Hepatocyte (in vitro differentiated cells): ENCODE results near the gene GULP1. TPM values are rescaled to one million over a fixed set of nuclear protein-coding genes. Genes with fewer than 3 reads are reported as not detected.

Source experiments
- DNase-seq: peaks from one replicate; pipeline ENCODE4 v3.0.0-alpha.2; 2016; ENCODE audit warnings: low spot score
- H2AFZ ChIP-seq: fragments of 200-600 bp; sonication (generic); 2 replicates; pipeline ENCODE4 v1.6.0; 2016; ENCODE audit warnings: antibody characterized with exemption, mild to moderate bottlenecking
- H3K27ac ChIP-seq: fragments of 200-600 bp; sonication (generic); 2 replicates; pipeline ENCODE4 v1.5.1; 2016; ENCODE audit warnings: mild to moderate bottlenecking
- H3K27me3 ChIP-seq: fragments of 200-600 bp; sonication (generic); 2 replicates; pipeline ENCODE4 v1.6.1; 2016
- H3K36me3 ChIP-seq: fragments of 200-600 bp; sonication (generic); replicated peaks from 2 replicates; pipeline ENCODE4 v1.5.1; 2016; ENCODE audit warnings: low read depth; ENCODE audit not compliant: insufficient read depth
- H3K4me1 ChIP-seq: fragments of 200-600 bp; sonication (generic); 2 replicates; pipeline ENCODE4 v1.5.1; 2016; ENCODE audit warnings: mild to moderate bottlenecking, moderate library complexity; ENCODE audit not compliant: insufficient read depth
- H3K4me2 ChIP-seq: fragments of 200-600 bp; sonication (generic); 2 replicates; pipeline ENCODE4 v1.6.0; 2016
- H3K4me3 ChIP-seq: fragments of 200-600 bp; sonication (generic); 2 replicates; pipeline ENCODE4 v1.5.1; 2016; ENCODE audit warnings: mild to moderate bottlenecking
- H3K79me2 ChIP-seq: fragments of 200-600 bp; sonication (generic); 2 replicates; pipeline ENCODE4 v1.6.0; 2017; ENCODE audit warnings: mild to moderate bottlenecking
- H3K9me2 ChIP-seq: fragments of 200-600 bp; sonication (generic); replicated peaks from 2 replicates; pipeline ENCODE4 v1.6.0; 2017; ENCODE audit warnings: mild to moderate bottlenecking; ENCODE audit not compliant: insufficient read depth
- H3K9me3 ChIP-seq: fragments of 200-600 bp; sonication (generic); 2 replicates; pipeline ENCODE4 v1.5.1; 2016; ENCODE audit warnings: low read depth, mild to moderate bottlenecking
- H4K20me1 ChIP-seq: fragments of 200-600 bp; sonication (generic); 2 replicates; pipeline ENCODE4 v1.6.0; 2016; ENCODE audit warnings: mild to moderate bottlenecking; ENCODE audit not compliant: insufficient read depth, poor library complexity, severe bottlenecking
- CTCF ChIP-seq: fragments of 200-600 bp; sonication (generic); IDR thresholded peaks from 2 replicates; pipeline ENCODE4 v1.5.1; 2016; ENCODE audit warnings: antibody characterized with exemption, mild to moderate bottlenecking; ENCODE audit not compliant: poor library complexity
- EZH2 ChIP-seq: fragments of 200-600 bp; sonication (generic); IDR thresholded peaks from 2 replicates; pipeline ENCODE4 v1.6.1; 2016; ENCODE audit warnings: antibody characterized with exemption, mild to moderate bottlenecking, borderline replicate concordance
- EZH2phosphoT487 ChIP-seq: fragments of 200-600 bp; sonication (generic); IDR thresholded peaks from one replicate; pipeline ENCODE4 v1.6.1; 2018; ENCODE audit warnings: antibody characterized with exemption, mild to moderate bottlenecking, low read depth, moderate library complexity; ENCODE audit not compliant: unreplicated experiment, severe bottlenecking
- WGBS: methylation state at CpG from one replicate; pipeline ENCODE4 v1.1.6; 2016; ENCODE audit warnings: low lambda C conversion rate; ENCODE audit errors: missing lambda C conversion rate; 5-methylcytosine and 5-hydroxymethylcytosine counted together
- polyA plus RNA-seq: library from polyadenylated mRNA; unstranded; fragments of >200 nt; fragmentation: Nextera tagmentation; extraction: Ambion mirVana; gene quantifications from 2 replicates; pipeline ENCODE4 v1.2.1, GENCODE V29; 2016
- total RNA-seq: library from RNA; depleted of rRNA; stranded (reverse); fragments of >200 nt; gene quantifications from 2 replicates; pipeline ENCODE4 v1.2.3, GENCODE V29; 2014

Gene GULP1
- total and polyA plus RNA-seq, 2 experiments from 2014 or later, result 55.6 to 135 TPM

DNA sequence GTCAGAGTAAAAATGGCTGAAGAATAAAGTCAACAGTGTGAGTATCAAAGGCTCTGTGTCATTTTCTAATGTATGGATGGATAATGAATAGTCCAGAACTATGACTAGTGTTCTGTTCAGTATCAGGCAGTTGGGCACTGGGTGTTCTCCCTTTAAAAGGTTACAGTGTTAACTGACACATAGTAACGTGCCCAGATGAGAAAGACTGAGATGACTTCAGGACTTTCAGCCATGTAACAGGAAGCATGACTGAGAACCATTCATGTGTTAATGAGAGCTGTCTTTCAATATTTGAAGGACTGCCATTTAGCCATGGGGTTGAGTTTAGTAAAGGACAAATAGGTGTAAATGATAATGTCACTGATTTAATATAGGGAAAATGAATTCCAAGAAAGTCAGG is 187.1 kb downstream of the GULP1 start:
- Histone ChIP-seq H3K36me3 (no peaks in the 10 kb centered on the region), H3K27ac (no peak overlapping the region), H3K27me3 (no peaks in the 10 kb centered on the region), H3K4me3 (no peak overlapping the region), H4K20me1 (no peaks in the 10 kb centered on the region), H3K4me1 (no peaks in the 10 kb centered on the region), H3K79me2 (peaks cover 12% of the 10 kb centered on the region), H3K9me3 (no peaks in the 10 kb centered on the region), H3K9me2 (no peaks in the 10 kb centered on the region), H2AFZ (no peak overlapping the region), H3K4me2 (no peak overlapping the region)
- TF ChIP-seq EZH2phosphoT487 (no peak), CTCF (no peak), EZH2 (no peak)
- no peak for DNase-seq
- 57% methylated on average over 1 of the region's 1 CpG for WGBS

GRCh38 chr2:188481474-188481873 is 189.8 kb downstream of the GULP1 start:
- Histone ChIP-seq H3K79me2 (no peaks in the 10 kb centered on the region), H3K9me2 (no peaks in the 10 kb centered on the region), H3K27ac (no peak overlapping the region), H2AFZ (no peak overlapping the region), H3K4me2 (no peak overlapping the region), H4K20me1 (no peaks in the 10 kb centered on the region), H3K27me3 (no peaks in the 10 kb centered on the region), H3K36me3 (no peaks in the 10 kb centered on the region), H3K4me3 (no peak overlapping the region), H3K9me3 (no peaks in the 10 kb centered on the region), H3K4me1 (no peaks in the 10 kb centered on the region)
- no peak for TF ChIP-seq CTCF
- no peak for TF ChIP-seq EZH2phosphoT487
- no peak for TF ChIP-seq EZH2
- 95% methylated on average over 2 of the region's 2 CpGs for WGBS
- no peak for DNase-seq

DNA sequence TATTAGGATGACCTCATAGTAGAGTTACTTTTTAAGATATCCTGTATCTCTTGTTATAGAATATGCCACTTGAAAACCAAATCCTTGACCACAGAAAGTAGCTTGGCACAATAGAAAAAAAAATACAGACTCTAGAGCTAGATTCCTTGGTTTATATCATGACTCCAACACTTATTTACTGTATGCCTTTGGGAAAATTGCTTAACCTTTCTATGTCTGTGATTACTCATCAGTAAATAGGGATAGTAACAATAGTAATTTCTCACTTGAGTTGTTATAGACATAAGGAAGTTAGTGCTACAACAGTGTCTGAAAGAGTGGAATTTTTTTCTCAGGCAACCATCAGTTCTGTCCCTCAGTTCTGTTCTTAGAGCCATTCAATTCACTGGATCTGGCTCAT is 193.8 kb downstream of the GULP1 start:
- no peak for TF ChIP-seq CTCF
- TF ChIP-seq EZH2, result no peak
- TF ChIP-seq EZH2phosphoT487, result no peak
- H3K36me3 ChIP-seq, result no peaks in the 10 kb centered on the region
- H4K20me1 ChIP-seq, result no peaks in the 10 kb centered on the region
- H3K27ac ChIP-seq, result no peak overlapping the region
- no peak overlapping the region for H3K4me3 ChIP-seq
- H3K4me2 ChIP-seq, result no peak overlapping the region
- H3K9me3 ChIP-seq, result no peaks in the 10 kb centered on the region
- no peaks in the 10 kb centered on the region for H3K79me2 ChIP-seq
- no peak overlapping the region for H2AFZ ChIP-seq
- no peak for DNase-seq
- no peaks in the 10 kb centered on the region for H3K9me2 ChIP-seq
- no peaks in the 10 kb centered on the region for H3K27me3 ChIP-seq
- H3K4me1 ChIP-seq, result no peaks in the 10 kb centered on the region

- Histone ChIP-seq H3K27ac (no peak overlapping the region), H3K9me3 (no peaks in the 10 kb centered on the region), H3K4me2 (no peak overlapping the region), H3K4me3 (no peak overlapping the region), H4K20me1 (no peaks in the 10 kb centered on the region), H3K79me2 (no peaks in the 10 kb centered on the region), H3K4me1 (no peaks in the 10 kb centered on the region), H3K36me3 (no peaks in the 10 kb centered on the region), H2AFZ (no peak overlapping the region), H3K27me3 (no peaks in the 10 kb centered on the region), H3K9me2 (no peaks in the 10 kb centered on the region)
- no peak for TF ChIP-seq EZH2phosphoT487
- TF ChIP-seq CTCF, result no peak
- TF ChIP-seq EZH2, result no peak
- DNase-seq, result no peak
- WGBS, result 89% methylated on average over 4 of the region's 4 CpGs
Measured at GRCh38 chr2:188492751-188493150, 201.1 kb downstream of the GULP1 start.
